Cardiac muscle cell (in vitro differentiated cells and primary cell): ENCODE measurements around the gene RAG1. TPM values are rescaled to one million over a fixed set of nuclear protein-coding genes. Genes with fewer than 3 reads are reported as not detected.

Experiments
- DNase-seq, 2 donors: peaks; one replicate each; pipeline versions ENCODE4 v3.0.0 to v3.0.0-alpha.2; 2010 to 2017; ENCODE audit warnings: low read depth in 1 of 2, low spot score in 1 of 2
- H3K27ac ChIP-seq: fragments of 200-600 bp; sonication (generic); 2 replicates; pipeline ENCODE4 v1.5.1; 2016
- H3K27me3 ChIP-seq: fragments of 200-600 bp; sonication (generic); 2 replicates; pipeline ENCODE4 v1.6.0; 2016; ENCODE audit warnings: control low read depth
- H3K36me3 ChIP-seq: fragments of 200-600 bp; sonication (generic); 2 replicates; pipeline ENCODE4 v1.5.1; 2016; ENCODE audit warnings: control low read depth
- H3K4me1 ChIP-seq: fragments of 200-600 bp; sonication (generic); 2 replicates; pipeline ENCODE4 v1.8.1; 2017; ENCODE audit warnings: low read depth, mild to moderate bottlenecking, mixed run types
- H3K4me3 ChIP-seq: fragments of 200-600 bp; sonication (generic); 2 replicates; pipeline ENCODE4 v1.5.1; 2016; ENCODE audit warnings: mild to moderate bottlenecking
- H3K9me3 ChIP-seq: fragments of 200-600 bp; sonication (generic); 2 replicates; pipeline ENCODE4 v1.5.1; 2017; ENCODE audit warnings: low read depth, mild to moderate bottlenecking, control low read depth
- CTCF ChIP-seq: IDR thresholded peaks from 2 replicates; pipeline ENCODE4 v1.5.1; 2012; ENCODE audit warnings: low read depth, mild to moderate bottlenecking, low read length
- polyA plus RNA-seq: library from polyadenylated mRNA; unstranded; fragments of >200 nt; fragmentation: Nextera tagmentation; extraction: Ambion mirVana; gene quantifications from 2 replicates; pipeline ENCODE4 v1.2.1, GENCODE V29; 2016
- total RNA-seq: library from RNA; depleted of rRNA; stranded (reverse); fragments of >200 nt; gene quantifications from 2 replicates; pipeline ENCODE4 v1.2.3, GENCODE V29; 2016

RAG1 gene
- total and polyA plus RNA-seq, 2 experiments from 2014 or later = 0.66 TPM; not detected in 1

- Histone ChIP-seq H3K27ac (no peak overlapping the region), H3K27me3 (no peaks in the 10 kb centered on the region), H3K36me3 (no peaks in the 10 kb centered on the region), H3K4me1 (peaks cover 5% of the 10 kb centered on the region), H3K4me3 (no peak overlapping the region), H3K9me3 (no peaks in the 10 kb centered on the region)
- TF ChIP-seq CTCF = no peak
- peak in 1 of 2 donors; percentile 2 for DNase-seq
These were observed 41.6 kb downstream of the RAG1 start for GRCh38 chr11:36609383-36609782.

- H3K9me3 ChIP-seq = no peaks in the 10 kb centered on the region
- no peak for DNase-seq
- H3K4me3 ChIP-seq = no peak overlapping the region
- no peaks in the 10 kb centered on the region for H3K27me3 ChIP-seq
- no peaks in the 10 kb centered on the region for H3K4me1 ChIP-seq
- H3K27ac ChIP-seq = no peak overlapping the region
- H3K36me3 ChIP-seq = no peaks in the 10 kb centered on the region
- TF ChIP-seq CTCF = no peak
These were observed 48.0 kb downstream of the RAG1 start for GRCh38 chr11:36615826-36616225.

- Histone ChIP-seq H3K27ac (no peak overlapping the region), H3K9me3 (no peaks in the 10 kb centered on the region), H3K4me1 (no peaks in the 10 kb centered on the region), H3K36me3 (no peaks in the 10 kb centered on the region), H3K4me3 (no peak overlapping the region), H3K27me3 (no peaks in the 10 kb centered on the region)
- no peak for TF ChIP-seq CTCF
- no peak for DNase-seq
These were observed 49.9 kb downstream of the RAG1 start for GRCh38 chr11:36617543-36618362.

GRCh38 chr11:36618363-36619047 lies 50.7 kb downstream of the RAG1 start:
- Histone ChIP-seq H3K27me3 (no peaks in the 10 kb centered on the region), H3K36me3 (no peaks in the 10 kb centered on the region), H3K4me3 (no peak overlapping the region), H3K27ac (no peak overlapping the region), H3K4me1 (no peaks in the 10 kb centered on the region), H3K9me3 (no peaks in the 10 kb centered on the region)
- no peak for TF ChIP-seq CTCF
- DNase-seq = no peak

- H3K27me3 ChIP-seq = no peaks in the 10 kb centered on the region
- no peaks in the 10 kb centered on the region for H3K9me3 ChIP-seq
- no peaks in the 10 kb centered on the region for H3K36me3 ChIP-seq
- TF ChIP-seq CTCF = no peak
- peak overlapping the region; percentile 18 for H3K27ac ChIP-seq
- no peaks in the 10 kb centered on the region for H3K4me1 ChIP-seq
- H3K4me3 ChIP-seq = no peak overlapping the region
- DNase-seq = peak; percentile 12 to 27
These were observed 51.7 kb downstream of the RAG1 start for GRCh38 chr11:36619502-36619901.
